AG10803 (cell line): ENCODE measurements around the gene RADIL.

Experiments
- DNase-seq: peaks from one replicate; pipeline ENCODE4 v3.0.0; 2010; ENCODE audit warnings: low read depth
- H3K4me3 ChIP-seq: 2 replicates; pipeline ENCODE4 v1.5.1; 2011; ENCODE audit warnings: mild to moderate bottlenecking, low read length, control low read depth
- TF ChIP-seq, protein P1 (sequence below): conservative IDR thresholded peaks from 2 replicates; pipeline ENCODE4 v1.5.1; 2011; ENCODE audit warnings: mild to moderate bottlenecking, low read length, control low read depth, inconsistent platforms

Gene RADIL

DNA sequence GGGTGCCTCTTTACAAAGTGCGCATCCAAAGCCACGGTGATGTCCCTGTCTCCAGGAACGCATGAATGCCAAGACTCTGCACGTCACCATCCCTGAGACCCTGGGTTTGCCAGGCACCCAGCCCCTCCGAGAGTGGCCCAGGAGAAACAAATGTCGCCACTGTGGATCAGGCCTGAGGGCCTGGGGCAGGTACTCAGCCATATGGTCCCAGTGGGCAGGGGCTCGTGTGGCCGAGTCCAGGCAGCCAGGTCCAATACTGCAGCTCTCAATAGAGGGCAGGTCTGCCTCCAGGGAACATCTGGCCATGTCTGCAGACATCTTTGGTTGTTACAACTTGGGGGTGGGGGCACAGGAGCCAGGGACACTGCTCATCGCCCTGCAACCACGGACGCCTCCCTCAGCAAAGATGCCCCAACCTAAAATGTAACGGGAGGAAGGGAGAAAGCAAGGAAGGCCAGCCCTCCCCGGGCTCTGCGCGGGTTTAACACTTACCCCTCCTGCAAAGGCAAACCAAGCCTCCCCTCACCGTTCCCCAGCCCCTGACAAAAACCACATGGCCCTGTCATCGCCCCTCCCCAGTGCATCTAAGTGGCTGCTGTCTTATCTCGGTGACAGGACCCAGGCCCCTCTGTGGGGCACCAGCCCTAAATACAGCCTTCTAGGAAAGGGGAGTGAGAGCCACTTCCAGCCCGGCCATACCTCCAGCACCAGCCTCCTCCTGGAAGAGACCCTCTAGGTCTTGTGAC lies 11.4 kb downstream of the RADIL start:
- TF ChIP-seq, protein P1, sequence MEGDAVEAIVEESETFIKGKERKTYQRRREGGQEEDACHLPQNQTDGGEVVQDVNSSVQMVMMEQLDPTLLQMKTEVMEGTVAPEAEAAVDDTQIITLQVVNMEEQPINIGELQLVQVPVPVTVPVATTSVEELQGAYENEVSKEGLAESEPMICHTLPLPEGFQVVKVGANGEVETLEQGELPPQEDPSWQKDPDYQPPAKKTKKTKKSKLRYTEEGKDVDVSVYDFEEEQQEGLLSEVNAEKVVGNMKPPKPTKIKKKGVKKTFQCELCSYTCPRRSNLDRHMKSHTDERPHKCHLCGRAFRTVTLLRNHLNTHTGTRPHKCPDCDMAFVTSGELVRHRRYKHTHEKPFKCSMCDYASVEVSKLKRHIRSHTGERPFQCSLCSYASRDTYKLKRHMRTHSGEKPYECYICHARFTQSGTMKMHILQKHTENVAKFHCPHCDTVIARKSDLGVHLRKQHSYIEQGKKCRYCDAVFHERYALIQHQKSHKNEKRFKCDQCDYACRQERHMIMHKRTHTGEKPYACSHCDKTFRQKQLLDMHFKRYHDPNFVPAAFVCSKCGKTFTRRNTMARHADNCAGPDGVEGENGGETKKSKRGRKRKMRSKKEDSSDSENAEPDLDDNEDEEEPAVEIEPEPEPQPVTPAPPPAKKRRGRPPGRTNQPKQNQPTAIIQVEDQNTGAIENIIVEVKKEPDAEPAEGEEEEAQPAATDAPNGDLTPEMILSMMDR, result no peak
- no peak for DNase-seq
- H3K4me3 ChIP-seq, result no peak overlapping the region

DNA sequence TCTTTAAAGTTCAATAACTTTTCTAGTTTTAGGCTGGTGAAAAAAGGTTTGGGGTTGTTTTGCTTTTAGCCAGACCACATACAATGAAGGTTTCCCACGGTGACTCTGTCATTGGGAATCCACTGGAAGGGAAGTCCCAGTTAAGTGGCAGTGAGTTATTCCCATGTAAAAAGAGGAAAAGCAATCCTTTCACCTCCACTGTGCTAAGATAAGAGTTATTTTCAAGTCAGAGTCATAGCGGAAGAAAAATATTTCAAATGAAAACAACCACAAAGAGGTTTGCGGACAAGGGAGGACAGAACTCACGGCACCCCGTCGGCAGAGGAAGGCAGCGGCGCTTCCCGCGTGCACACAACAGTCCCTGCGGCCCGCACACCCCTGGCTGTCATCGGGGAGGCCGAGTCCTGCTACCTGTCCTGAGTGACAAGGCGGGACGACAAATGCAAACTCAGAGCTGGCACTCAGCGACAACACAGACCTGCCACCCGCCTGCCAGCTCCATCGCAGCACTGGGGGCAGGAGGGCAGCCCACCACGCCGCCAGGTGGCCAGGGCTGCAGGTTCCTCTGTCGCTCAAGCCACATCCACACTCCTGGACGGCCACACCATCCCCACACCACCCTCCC lies 12.3 kb downstream of the RADIL start:
- TF ChIP-seq, protein P1, result no peak
- H3K4me3 ChIP-seq, result no peak overlapping the region
- no peak for DNase-seq

DNA sequence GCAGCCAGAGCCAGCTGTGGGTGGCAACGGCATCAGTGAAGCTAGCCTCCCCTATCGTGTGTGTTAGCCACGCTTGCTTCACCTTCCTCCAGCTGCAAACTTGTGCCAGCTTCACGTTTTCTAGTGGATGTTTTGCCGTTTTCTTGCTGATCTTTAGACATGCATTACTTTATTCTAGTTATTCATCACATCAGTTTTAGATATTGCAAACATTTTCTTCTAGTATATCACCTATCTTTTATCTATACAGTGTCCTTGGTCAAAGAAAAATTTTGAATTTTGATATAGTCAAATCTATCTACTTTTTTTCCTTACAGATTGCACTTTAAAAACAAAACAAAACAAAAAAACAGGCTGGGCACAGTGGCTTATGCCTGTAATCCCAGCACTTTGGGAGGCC lies 15.0 kb downstream of the RADIL start:
- H3K4me3 ChIP-seq, result no peak overlapping the region
- TF ChIP-seq, protein P1, result no peak
- DNase-seq, result no peak

DNA sequence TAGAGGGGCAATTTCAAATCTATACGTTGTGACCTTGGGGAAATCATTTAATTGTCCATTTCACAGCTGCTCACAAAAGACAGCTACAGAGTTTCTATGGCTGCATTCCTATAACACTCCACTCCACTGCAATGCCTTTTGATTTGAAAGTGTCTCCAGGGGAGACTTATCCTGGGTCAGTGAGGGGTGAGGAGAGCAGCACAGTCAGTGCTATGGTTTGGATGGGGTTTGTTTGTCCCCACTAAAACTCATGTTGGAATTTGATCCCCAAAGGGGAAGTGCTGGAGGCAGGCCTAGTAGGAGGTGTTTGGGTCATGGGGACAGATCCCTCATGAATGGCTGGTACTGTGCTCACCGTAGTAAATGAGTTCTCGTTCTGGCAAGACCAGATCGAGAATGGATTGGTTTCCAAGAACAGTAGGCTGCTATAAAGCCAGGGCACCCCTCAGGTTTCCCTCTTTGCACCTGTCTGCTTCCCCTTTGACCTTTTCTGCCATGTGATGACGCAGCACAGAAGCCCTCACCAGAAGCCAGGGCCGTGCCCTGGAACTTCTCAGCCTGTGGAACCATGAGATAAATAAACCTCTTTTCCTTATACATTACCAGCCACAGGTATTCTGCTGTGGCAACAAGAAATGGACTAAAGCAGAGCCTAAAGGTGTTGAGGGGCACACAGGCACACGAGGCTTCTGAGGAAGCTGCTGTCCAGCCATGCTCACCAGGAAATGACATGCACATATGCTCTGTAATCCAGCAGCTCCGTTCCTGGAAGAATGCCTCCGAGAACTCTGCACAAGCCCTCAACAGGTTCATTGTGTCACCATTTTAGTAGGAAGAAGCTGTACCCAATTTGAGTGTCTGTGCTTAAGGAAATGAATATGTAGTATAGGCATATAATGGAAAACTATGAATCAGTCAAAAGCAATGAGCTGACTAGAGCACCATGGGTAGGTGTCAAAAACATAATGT lies 16.7 kb downstream of the RADIL start:
- DNase-seq, result no peak
- TF ChIP-seq, protein P1, result no peak
- H3K4me3 ChIP-seq, result no peak overlapping the region

DNA sequence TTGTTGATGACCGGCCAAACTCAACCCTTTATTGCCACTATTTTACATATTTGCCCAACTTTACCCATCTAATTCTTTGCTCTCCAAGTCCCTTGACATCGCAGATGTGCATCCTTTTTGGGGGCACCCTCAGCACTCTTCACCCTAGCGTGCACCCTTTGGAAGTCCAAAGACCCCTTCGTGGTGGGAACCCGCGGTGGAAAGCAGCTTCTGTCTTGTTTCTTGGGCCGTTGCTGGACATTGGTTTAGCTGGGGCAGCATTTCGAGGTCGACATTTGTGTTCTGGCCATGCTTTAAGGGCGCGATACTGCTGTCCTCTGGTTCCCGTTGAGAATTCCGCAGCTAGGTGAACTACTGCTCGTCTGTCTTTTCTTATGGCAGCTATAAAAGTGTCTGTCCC lies 21.4 kb downstream of the RADIL start:
- no peak for DNase-seq
- H3K4me3 ChIP-seq, result peak overlapping the region; percentile 15; the same call in 1 of the 2 replicates
- TF ChIP-seq, protein P1, result no peak

DNA sequence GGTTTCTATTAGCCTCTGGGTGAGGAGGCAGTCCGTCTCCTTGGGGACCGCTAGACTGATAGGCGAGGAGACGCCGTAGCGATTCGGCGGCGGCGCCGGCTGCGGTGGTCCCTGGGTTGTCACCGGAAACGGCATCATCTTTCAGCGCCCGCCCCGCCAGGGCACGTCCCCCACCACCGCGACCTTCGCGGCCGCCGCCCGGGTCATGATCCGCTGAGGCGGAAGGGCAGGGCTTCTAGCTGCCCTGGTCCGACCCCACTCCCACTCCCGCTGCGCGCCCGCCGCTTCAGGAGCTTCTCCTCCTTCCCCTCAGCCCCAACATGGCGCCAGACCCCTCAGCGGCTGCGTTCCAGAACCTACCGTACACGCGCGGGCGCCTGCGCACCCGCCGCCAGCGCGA lies 21.8 kb downstream of the RADIL start, which contains the start of gene PAPOLB:
Gene PAPOLB, minus strand, starts transcription at position 358 of the 400 bp plus-strand sequence. Its CDS starts 220 bp downstream, at position 138.
- H3K4me3 ChIP-seq, result peak within 1 kb of the TSS; percentile 15
- TF ChIP-seq, protein P1, result no peak
- DNase-seq, result no peak
